GM19193 (cell line): ENCODE results near the gene PCDH10.

Experiments
- POLR2A ChIP-seq: IDR thresholded peaks from 4 replicates; pipeline ENCODE4 v1.6.1; 2011; ENCODE audit not compliant: insufficient read depth, insufficient read length; ENCODE audit errors: extremely low read depth

The PCDH10 gene

GRCh38 chr4:133145758-133146573 lies 3.1 kb upstream of the PCDH10 start:
- no peak for TF ChIP-seq POLR2A

- no peak for TF ChIP-seq POLR2A
These were observed 2.4 kb upstream of the PCDH10 start for GRCh38 chr4:133146574-133147241.

GRCh38 chr4:133147286-133147821 lies 1.7 kb upstream of the PCDH10 start:
- no peak for TF ChIP-seq POLR2A

- TF ChIP-seq POLR2A, result no peak
These were observed 989 bp upstream of the PCDH10 start for GRCh38 chr4:133147921-133148689.

- no peak for TF ChIP-seq POLR2A
These were observed 236 bp downstream of the PCDH10 start for GRCh38 chr4:133149364-133149695.

- TF ChIP-seq POLR2A, result no peak
These were observed 908 bp downstream of the PCDH10 start for GRCh38 chr4:133149932-133150471.

GRCh38 chr4:133150486-133151340 lies 1.6 kb downstream of the PCDH10 start:
- TF ChIP-seq POLR2A, result no peak

- no peak for TF ChIP-seq POLR2A
These were observed 2.2 kb downstream of the PCDH10 start for GRCh38 chr4:133151341-133151690.

- no peak for TF ChIP-seq POLR2A
These were observed 2.7 kb downstream of the PCDH10 start for GRCh38 chr4:133151691-133152329.

- no peak for TF ChIP-seq POLR2A
These were observed 3.3 kb downstream of the PCDH10 start for GRCh38 chr4:133152330-133152821.

GRCh38 chr4:133152831-133153481 lies 3.9 kb downstream of the PCDH10 start:
- no peak for TF ChIP-seq POLR2A

- no peak for TF ChIP-seq POLR2A
These were observed 5.6 kb downstream of the PCDH10 start for GRCh38 chr4:133154725-133155124.

GRCh38 chr4:133156096-133156495 lies 7.0 kb downstream of the PCDH10 start:
- no peak for TF ChIP-seq POLR2A
